Chondrocyte (in vitro differentiated cells): ENCODE data around the gene CD1B. TPM values are rescaled to one million over a fixed set of nuclear protein-coding genes. Genes with fewer than 3 reads are reported as not detected.

Experiments
- DNase-seq: peaks from one replicate; pipeline ENCODE4 v3.0.0; 2021; ENCODE audit warnings: mixed read lengths, low spot score
- H3K27ac Mint-ChIP-seq: one replicate; pipeline ENCODE4 v1.8.0; 2021; ENCODE audit warnings: mild to moderate bottlenecking, moderate library complexity, mixed read lengths; ENCODE audit not compliant: unreplicated experiment
- H3K27me3 Mint-ChIP-seq: 2 replicates; pipeline ENCODE4 v1.8.0; 2021; ENCODE audit warnings: low read depth, mixed read lengths
- H3K36me3 Mint-ChIP-seq: 2 replicates; pipeline ENCODE4 v1.8.0; 2021; ENCODE audit warnings: low read depth, mixed read lengths
- H3K4me1 Mint-ChIP-seq: 2 replicates; pipeline ENCODE4 v1.8.0; 2021; ENCODE audit warnings: low read depth, mild to moderate bottlenecking, mixed read lengths
- H3K4me3 Mint-ChIP-seq: one replicate; pipeline ENCODE4 v1.8.0; 2021; ENCODE audit warnings: mild to moderate bottlenecking, moderate library complexity, mixed read lengths; ENCODE audit not compliant: unreplicated experiment
- H3K9me3 Mint-ChIP-seq: 2 replicates; pipeline ENCODE4 v1.8.0; 2021; ENCODE audit warnings: low read depth, mixed read lengths
- CTCF ChIP-seq: fragments of 200-600 bp; sonication (generic); IDR thresholded peaks from 2 replicates; pipeline ENCODE4 v1.5.0; 2021; ENCODE audit warnings: antibody characterized with exemption, mild to moderate bottlenecking, moderate library complexity
- total RNA-seq: library from RNA; stranded (reverse); gene quantifications from 3 replicates; pipeline ENCODE4 v1.2.1, GENCODE V29; 2021

Gene CD1B
- total RNA-seq, 1 donor from 2014 or later: not detected

- Mint-ChIP-seq H3K4me1 (no peaks in the 10 kb centered on the region), H3K27me3 (no peaks in the 10 kb centered on the region), H3K4me3 (no peak overlapping the region), H3K9me3 (peaks cover 5% of the 10 kb centered on the region), H3K27ac (no peak overlapping the region), H3K36me3 (no peaks in the 10 kb centered on the region)
- TF ChIP-seq CTCF: no peak
- no peak for DNase-seq
Measured at GRCh38 chr1:158362941-158363340, 31.6 kb upstream of the CD1B start.

- Mint-ChIP-seq H3K4me3 (no peak overlapping the region), H3K27ac (no peak overlapping the region), H3K27me3 (no peaks in the 10 kb centered on the region)
Measured at GRCh38 chr1:158362482-158362881, 31.2 kb upstream of the CD1B start.

GRCh38 chr1:158357441-158357840 lies 26.1 kb upstream of the CD1B start:
- no peak for TF ChIP-seq CTCF
- Mint-ChIP-seq H3K27ac (no peak overlapping the region), H3K4me3 (no peak overlapping the region), H3K4me1 (no peaks in the 10 kb centered on the region), H3K27me3 (no peaks in the 10 kb centered on the region), H3K9me3 (no peaks in the 10 kb centered on the region), H3K36me3 (no peaks in the 10 kb centered on the region)
- DNase-seq: no peak

More at GRCh38 chr1:158362482-158362881, 31.2 kb upstream of the CD1B start:
- Mint-ChIP-seq H3K4me1 (no peaks in the 10 kb centered on the region), H3K9me3 (peaks cover 5% of the 10 kb centered on the region), H3K36me3 (no peaks in the 10 kb centered on the region)
- TF ChIP-seq CTCF: no peak
- no peak for DNase-seq

GRCh38 chr1:158356616-158357015 lies 25.3 kb upstream of the CD1B start:
- DNase-seq: no peak
- H3K27ac Mint-ChIP-seq: no peak overlapping the region
- no peak for TF ChIP-seq CTCF
- H3K36me3 Mint-ChIP-seq: no peaks in the 10 kb centered on the region
- no peak overlapping the region for H3K4me3 Mint-ChIP-seq
- H3K4me1 Mint-ChIP-seq: no peaks in the 10 kb centered on the region
- H3K27me3 Mint-ChIP-seq: no peaks in the 10 kb centered on the region
- H3K9me3 Mint-ChIP-seq: no peaks in the 10 kb centered on the region

GRCh38 chr1:158355773-158356285 lies 24.5 kb upstream of the CD1B start:
- H3K27ac Mint-ChIP-seq: no peak overlapping the region
- H3K36me3 Mint-ChIP-seq: no peaks in the 10 kb centered on the region
- no peaks in the 10 kb centered on the region for H3K4me1 Mint-ChIP-seq
- H3K4me3 Mint-ChIP-seq: no peak overlapping the region
- no peaks in the 10 kb centered on the region for H3K9me3 Mint-ChIP-seq
- no peak for TF ChIP-seq CTCF
- no peak for DNase-seq
- no peaks in the 10 kb centered on the region for H3K27me3 Mint-ChIP-seq
